Panc1 (cell line): ENCODE measurements around the gene LEMD2. TPM values are rescaled to one million over a fixed set of nuclear protein-coding genes. Genes with fewer than 3 reads are reported as not detected.

Source experiments
- ATAC-seq: fragments of 200-7000 bp; cut with Tn5 transposase; 2 replicates; pipeline ENCODE4 v1.9.1; 2020; ENCODE audit warnings: mild to moderate bottlenecking, moderate library complexity
- BruUV-seq: library from RNA; stranded (reverse); fragments of 400-500 nt; replicated peaks from 2 replicates; lab custom pipeline; 2021; lab: Mats Ljungman, UMichigan
- CTCF ChIA-PET: fragments of 300-600 bp; sonication (Branson Sonifier 250); formaldehyde crosslinking; loops from one replicate; lab custom pipeline; 2022; ENCODE audit warnings: antibody characterized with exemption; lab: Charles Lee
- POLR2A ChIA-PET: fragments of 300-600 bp; sonication (Branson Sonifier 250); formaldehyde crosslinking; loops from one replicate; lab custom pipeline; 2022; ENCODE audit warnings: antibody characterized with exemption; lab: Charles Lee
- DNase-seq: peaks from one replicate; pipeline ENCODE4 v3.0.0-alpha.2; 2010; ENCODE audit warnings: low read depth, low spot score
- H3K27ac ChIP-seq: 2 replicates; pipeline ENCODE4 v1.5.1; 2011; ENCODE audit warnings: mild to moderate bottlenecking, low read length, inconsistent platforms
- H3K27me3 ChIP-seq: fragments of 200-500 bp; sonication (Bioruptor generic); 2 replicates; pipeline ENCODE4 v1.6.0; 2014; ENCODE audit warnings: low read length, inconsistent platforms; ENCODE audit not compliant: control insufficient read depth, insufficient read depth
- H3K36me3 ChIP-seq: fragments of 200-500 bp; sonication (Bioruptor generic); 2 replicates; pipeline ENCODE4 v1.5.1; 2014; ENCODE audit warnings: inconsistent platforms, mild to moderate bottlenecking, low read length, moderate library complexity; ENCODE audit not compliant: control insufficient read depth, insufficient read depth
- H3K4me1 ChIP-seq: 2 replicates; pipeline ENCODE4 v1.5.1; 2011; ENCODE audit warnings: inconsistent platforms, mild to moderate bottlenecking, low read length, moderate library complexity; ENCODE audit not compliant: control insufficient read depth, insufficient read depth
- H3K4me3 ChIP-seq, 2 experiments: 2 replicates each; pipeline ENCODE4 v1.5.1; 2011 to 2012; ENCODE audit warnings: low read depth in 2 of 2, low read length in 2 of 2, mild to moderate bottlenecking in 2 of 2, inconsistent platforms in 1 of 2, moderate library complexity in 1 of 2
- H3K9me3 ChIP-seq: fragments of 200-500 bp; sonication (Bioruptor generic); 2 replicates; pipeline ENCODE4 v1.5.1; 2014; ENCODE audit warnings: low read depth, mild to moderate bottlenecking, inconsistent platforms, low read length, moderate library complexity; ENCODE audit not compliant: control insufficient read depth, insufficient read depth
- CTCF ChIP-seq: fragments of 450-650 bp; IDR thresholded peaks from 2 replicates; pipeline ENCODE4 v1.5.1; 2017; ENCODE audit warnings: mild to moderate bottlenecking
- POLR2AphosphoS5 ChIP-seq: IDR thresholded peaks from 2 replicates; pipeline ENCODE4 v1.6.1; 2012; ENCODE audit warnings: mild to moderate bottlenecking, low read depth, low read length, moderate library complexity
- REST ChIP-seq, 2 experiments: IDR thresholded peaks; 2 replicates each; pipeline ENCODE4 v1.6.1; 2011 to 2012; ENCODE audit warnings: low read depth in 2 of 2, control low read depth in 1 of 2, low read length in 1 of 2, mild to moderate bottlenecking in 1 of 2, moderate library complexity in 1 of 2; ENCODE audit not compliant: insufficient read depth in 1 of 2
- SIN3A ChIP-seq: IDR thresholded peaks from 2 replicates; pipeline ENCODE4 v1.6.1; 2012; ENCODE audit warnings: low read depth, mild to moderate bottlenecking, low read length, moderate library complexity, borderline replicate concordance; ENCODE audit not compliant: insufficient read depth
- TCF7L2 ChIP-seq: IDR thresholded peaks from 2 replicates; pipeline ENCODE4 v1.6.1; 2011; ENCODE audit warnings: mild to moderate bottlenecking, low read depth, low read length, inconsistent platforms
- in situ Hi-C: cut with HindIII; loops from 2 replicates; pipeline ENCODE4 v1.10.0; 2016; ENCODE audit warnings: low sequenced_read_pairs, low pct_unique_long_range_greater_than_20kb
- intact Hi-C: fragments of 100-400 bp; cut with micrococcal nuclease; formaldehyde crosslinking; loops from one replicate; pipeline ENCODE4 v1.10.0; 2022; ENCODE audit not compliant: unreplicated experiment
- total RNA-seq: library from RNA; stranded (reverse); gene quantifications from one replicate; pipeline ENCODE4 v1.2.1, GENCODE V29; 2021; ENCODE audit not compliant: unreplicated experiment

The LEMD2 gene
- total RNA-seq, 1 experiment from 2014 or later, result 89.8 TPM

GRCh38 chr6:33769248-33769821 lies 19.6 kb downstream of the LEMD2 start:
- DNase-seq (no peak), ATAC-seq (no peak)
- ChIA-PET CTCF (interaction anchor here (0.7 kb wide), 2 partner anchors 25 to 199 kb away, joined by 5 to 7 read pairs; no protein-coding TSS in a partner anchor), POLR2A (no interaction called here)
- no peak overlapping the region for H3K27ac ChIP-seq
- no peak for TF ChIP-seq POLR2AphosphoS5
- TF ChIP-seq TCF7L2, result no peak
- no peak for TF ChIP-seq SIN3A
- in situ Hi-C loops (no loop called here), intact Hi-C loops (no loop called here)
- no peaks in the 10 kb centered on the region for H3K9me3 ChIP-seq
- no peaks in the 10 kb centered on the region for H3K36me3 ChIP-seq
- peaks cover 23% of the 10 kb centered on the region for H3K4me1 ChIP-seq
- no TSS peak for BruUV-seq
- H3K27me3 ChIP-seq, result no peaks in the 10 kb centered on the region
- no peak overlapping the region for H3K4me3 ChIP-seq

GRCh38 chr6:33768644-33769120 lies 20.2 kb downstream of the LEMD2 start:
- POLR2A ChIA-PET, result no interaction called here
- Histone ChIP-seq H3K4me1 (peaks cover 23% of the 10 kb centered on the region), H3K9me3 (no peaks in the 10 kb centered on the region), H3K36me3 (no peaks in the 10 kb centered on the region), H3K4me3 (no peak overlapping the region), H3K27me3 (no peaks in the 10 kb centered on the region), H3K27ac (no peak overlapping the region)
- no peak for TF ChIP-seq REST (IDR thresholded peaks at IDR 0.05; ENCODE audit: insufficient read depth in 1 of 2, low read depth in 2 of 2, low read length in 1 of 2)
- no peak for TF ChIP-seq SIN3A
- peak; percentile 94 for TF ChIP-seq CTCF
- no peak for TF ChIP-seq POLR2AphosphoS5
- no peak for TF ChIP-seq TCF7L2
- DNase-seq, result no peak
- peak; percentile 73 for ATAC-seq
- intact Hi-C loops, result no loop called here
- CTCF ChIA-PET, result no interaction called here
- in situ Hi-C loops, result no loop called here
- no TSS peak for BruUV-seq
